Prostate gland (tissue), 2 donors: Measurements from ENCODE around the gene STK4. TPM values are rescaled to one million over a fixed set of nuclear protein-coding genes. Genes with fewer than 3 reads are reported as not detected.

ENCODE experiments used
- DNase-seq: peaks from one replicate; pipeline ENCODE4 v3.0.0-alpha.2; 2019; ENCODE audit warnings: low spot score
- H3K27ac ChIP-seq, 2 donors: fragments of 200-600 bp; sonication (generic); 2 replicates each; pipeline ENCODE4 v1.5.1; 2017 to 2019
- H3K27me3 ChIP-seq: fragments of 200-600 bp; sonication (generic); replicated peaks from 2 replicates; pipeline ENCODE4 v1.5.1; 2019; ENCODE audit not compliant: insufficient read depth
- H3K36me3 ChIP-seq, 2 donors: fragments of 200-600 bp; sonication (generic); 1 replicate in 1 of 2; 2 replicates in 1 of 2; pipeline versions ENCODE4 v1.5.1 to v1.8.1; 2017 to 2019
- H3K4me1 ChIP-seq: fragments of 200-600 bp; sonication (generic); replicated peaks from 2 replicates; pipeline ENCODE4 v1.5.1; 2019
- H3K4me3 ChIP-seq, 2 donors: fragments of 200-600 bp; sonication (generic); 2 replicates each; pipeline ENCODE4 v1.5.1; 2017 to 2019
- H3K9me3 ChIP-seq: fragments of 200-600 bp; sonication (generic); 2 replicates; pipeline ENCODE4 v1.5.1; 2017
- POLR2A ChIP-seq: fragments of 450-650 bp; IDR thresholded peaks from one replicate; pipeline ENCODE4 v1.6.1; 2016; ENCODE audit warnings: antibody characterized with exemption, mild to moderate bottlenecking
- POLR2AphosphoS5 ChIP-seq: sonication (generic); formaldehyde crosslinking; IDR thresholded peaks from one replicate; pipeline ENCODE4 v1.6.1; 2017; ENCODE audit warnings: antibody characterized with exemption
- WGBS: methylation state at CpG from one replicate; pipeline ENCODE4 v1.1.5; 2018; 5-methylcytosine and 5-hydroxymethylcytosine counted together
- intact Hi-C: fragments of 100-400 bp; cut with DNase I; formaldehyde crosslinking; loops from one replicate; pipeline ENCODE4 v1.14.2; 2022
- total RNA-seq, 2 donors: library from RNA; depleted of rRNA; stranded (reverse); fragments of >200 nt; gene quantifications; one replicate each; pipeline ENCODE4 v1.1.0, GENCODE V29; 2016
- TF ChIP-seq, protein P1 (sequence below), 4 experiments: fragments of 200-600 bp in 2 of 4; fragments of 450-650 bp in 2 of 4; sonication (generic) in 2 of 4; IDR thresholded peaks; 1 replicate in 3 of 4; 2 replicates in 1 of 4; pipeline ENCODE4 v1.5.1; 2016 to 2019; ENCODE audit warnings: antibody characterized with exemption in 4 of 4, mild to moderate bottlenecking in 2 of 4, moderate library complexity in 2 of 4

STK4 gene
- total RNA-seq, 2 donors from 2014 or later, result 14.4 to 35.1 TPM

GRCh38 chr20:45104786-45105185 is 138.5 kb downstream of the STK4 start:
- no peak overlapping the region for H3K27ac ChIP-seq
- intact Hi-C loops, result no loop called here
- H3K4me1 ChIP-seq, result no peaks in the 10 kb centered on the region
- TF ChIP-seq POLR2AphosphoS5, result no peak
- TF ChIP-seq, protein P1, sequence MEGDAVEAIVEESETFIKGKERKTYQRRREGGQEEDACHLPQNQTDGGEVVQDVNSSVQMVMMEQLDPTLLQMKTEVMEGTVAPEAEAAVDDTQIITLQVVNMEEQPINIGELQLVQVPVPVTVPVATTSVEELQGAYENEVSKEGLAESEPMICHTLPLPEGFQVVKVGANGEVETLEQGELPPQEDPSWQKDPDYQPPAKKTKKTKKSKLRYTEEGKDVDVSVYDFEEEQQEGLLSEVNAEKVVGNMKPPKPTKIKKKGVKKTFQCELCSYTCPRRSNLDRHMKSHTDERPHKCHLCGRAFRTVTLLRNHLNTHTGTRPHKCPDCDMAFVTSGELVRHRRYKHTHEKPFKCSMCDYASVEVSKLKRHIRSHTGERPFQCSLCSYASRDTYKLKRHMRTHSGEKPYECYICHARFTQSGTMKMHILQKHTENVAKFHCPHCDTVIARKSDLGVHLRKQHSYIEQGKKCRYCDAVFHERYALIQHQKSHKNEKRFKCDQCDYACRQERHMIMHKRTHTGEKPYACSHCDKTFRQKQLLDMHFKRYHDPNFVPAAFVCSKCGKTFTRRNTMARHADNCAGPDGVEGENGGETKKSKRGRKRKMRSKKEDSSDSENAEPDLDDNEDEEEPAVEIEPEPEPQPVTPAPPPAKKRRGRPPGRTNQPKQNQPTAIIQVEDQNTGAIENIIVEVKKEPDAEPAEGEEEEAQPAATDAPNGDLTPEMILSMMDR (IDR thresholded peaks at IDR 0.05), result no peak
- no peaks in the 10 kb centered on the region for H3K27me3 ChIP-seq
- 62% methylated on average over 5 of the region's 5 CpGs for WGBS
- DNase-seq, result no peak
- no peaks in the 10 kb centered on the region for H3K36me3 ChIP-seq
- no peaks in the 10 kb centered on the region for H3K9me3 ChIP-seq
- H3K4me3 ChIP-seq, result no peak overlapping the region

GRCh38 chr20:45105317-45105716 is 139.0 kb downstream of the STK4 start:
- Histone ChIP-seq H3K9me3 (no peaks in the 10 kb centered on the region), H3K36me3 (no peaks in the 10 kb centered on the region), H3K4me3 (no peak overlapping the region), H3K27me3 (no peaks in the 10 kb centered on the region), H3K4me1 (no peaks in the 10 kb centered on the region), H3K27ac (no peak overlapping the region)
- intact Hi-C loops, result no loop called here
- TF ChIP-seq, protein P1 (IDR thresholded peaks at IDR 0.05), result no peak
- TF ChIP-seq POLR2A (no peak), POLR2AphosphoS5 (no peak)
- no peak for DNase-seq
- WGBS, result 93% methylated on average over 2 of the region's 2 CpGs

- DNase-seq, result no peak
- H3K27me3 ChIP-seq, result no peaks in the 10 kb centered on the region
- no peak overlapping the region for H3K27ac ChIP-seq
- no peaks in the 10 kb centered on the region for H3K36me3 ChIP-seq
- TF ChIP-seq POLR2A (no peak), POLR2AphosphoS5 (no peak)
- TF ChIP-seq, protein P1 (IDR thresholded peaks at IDR 0.05), result no peak
- H3K4me1 ChIP-seq, result no peaks in the 10 kb centered on the region
- 86% methylated on average over 8 of the region's 8 CpGs for WGBS
- no peaks in the 10 kb centered on the region for H3K9me3 ChIP-seq
- no peak overlapping the region for H3K4me3 ChIP-seq
- intact Hi-C loops, result no loop called here
Observed at GRCh38 chr20:45109634-45110033, 143.3 kb downstream of the STK4 start.

- Histone ChIP-seq H3K9me3 (no peaks in the 10 kb centered on the region), H3K27ac (no peak overlapping the region), H3K27me3 (no peaks in the 10 kb centered on the region), H3K36me3 (no peaks in the 10 kb centered on the region), H3K4me1 (no peaks in the 10 kb centered on the region), H3K4me3 (no peak overlapping the region)
- intact Hi-C loops, result no loop called here
- WGBS, result 89% methylated on average over 10 of the region's 11 CpGs
- TF ChIP-seq, protein P1 (IDR thresholded peaks at IDR 0.05), result no peak
- TF ChIP-seq POLR2A, result no peak
- no peak for TF ChIP-seq POLR2AphosphoS5
- no peak for DNase-seq
Observed at GRCh38 chr20:45110301-45110700, 144.0 kb downstream of the STK4 start.

- Histone ChIP-seq H3K4me3 (no peak overlapping the region), H3K36me3 (no peaks in the 10 kb centered on the region), H3K27me3 (no peaks in the 10 kb centered on the region), H3K4me1 (no peaks in the 10 kb centered on the region), H3K27ac (no peak overlapping the region), H3K9me3 (no peaks in the 10 kb centered on the region)
- no peak for DNase-seq
- 79% methylated on average over 11 of the region's 11 CpGs for WGBS
- TF ChIP-seq POLR2AphosphoS5, result no peak
- TF ChIP-seq POLR2A, result no peak
- TF ChIP-seq, protein P1 (IDR thresholded peaks at IDR 0.05), result no peak
- intact Hi-C loops, result no loop called here
Observed at GRCh38 chr20:45111285-45111684, 145.0 kb downstream of the STK4 start.
